ENCODE measurements around the gene BUB1B.

Gene BUB1B

DNA sequence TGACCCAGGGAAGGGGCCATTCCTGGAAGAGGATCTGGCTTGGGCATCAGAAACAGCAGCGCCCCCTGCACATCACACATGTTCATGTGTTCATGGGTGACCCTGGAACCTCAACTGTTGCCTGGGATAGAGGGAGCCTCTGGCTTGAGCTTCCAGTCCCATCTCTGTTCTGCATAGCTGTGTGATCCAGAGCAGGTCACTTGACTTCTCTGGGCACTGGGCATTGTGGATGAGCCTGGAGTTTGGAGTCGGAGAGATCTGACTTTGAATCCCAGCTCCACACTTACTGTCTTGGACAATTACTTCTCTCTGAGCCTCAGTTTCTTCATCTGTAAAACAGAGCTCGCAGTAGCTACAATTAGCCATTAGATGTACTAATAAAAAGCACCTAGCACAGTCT, 93.6 kb downstream of the BUB1B start:
- DNase-seq (ENCODE audit: low read depth in 3 of 3), result no peak

DNA sequence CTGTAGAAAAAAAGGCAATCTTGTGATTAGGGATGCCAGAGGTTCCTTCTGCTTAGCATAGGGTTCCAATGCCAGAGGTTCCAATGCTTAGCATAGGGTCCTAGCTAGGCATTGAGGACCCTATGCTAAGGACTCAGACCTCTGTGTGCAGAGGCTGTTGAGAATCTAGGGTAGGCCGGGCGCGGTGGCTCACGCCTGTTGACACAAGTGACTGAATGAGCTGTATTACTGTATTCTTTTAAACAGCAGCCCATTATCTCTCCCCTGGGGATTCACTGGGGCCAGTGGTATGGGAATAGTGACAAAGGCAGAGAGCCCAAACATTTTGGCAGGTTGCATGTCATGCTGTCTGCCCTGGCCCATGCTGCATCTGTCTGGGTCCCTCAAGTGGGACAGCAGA, 94.2 kb downstream of the BUB1B start:
- no peak for DNase-seq (ENCODE audit: low read depth in 3 of 3)

DNA sequence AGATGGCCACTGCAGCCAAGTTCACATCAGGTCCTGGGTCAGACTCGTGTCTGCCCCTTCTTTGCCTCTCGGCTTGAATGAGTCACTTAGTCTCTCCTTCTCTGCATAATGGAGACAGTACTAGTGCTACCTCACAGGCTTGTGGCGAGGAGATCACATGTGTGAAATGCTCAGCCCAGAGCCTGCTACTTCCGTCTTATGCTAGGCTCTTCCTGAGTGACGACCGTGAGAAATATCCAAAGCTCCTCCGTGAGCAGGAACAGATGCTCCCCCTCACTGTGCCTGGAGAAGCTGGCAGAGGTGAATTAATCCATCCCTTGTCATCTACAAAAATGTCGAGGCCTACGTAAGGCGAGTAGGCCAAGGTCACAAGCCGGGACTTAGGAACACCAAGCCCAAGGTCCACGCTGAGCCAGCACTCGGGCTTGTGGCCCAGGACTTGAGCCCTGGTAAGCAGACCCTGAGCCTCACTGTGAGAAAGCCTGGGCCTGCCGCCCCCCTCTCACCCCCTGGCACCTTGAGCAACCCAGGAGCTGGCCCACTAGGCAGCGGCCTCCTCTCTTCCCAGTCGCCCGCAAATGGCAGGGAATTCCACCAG, 95.9 kb downstream of the BUB1B start:
- no peak for DNase-seq (ENCODE audit: low read depth in 3 of 3)

GRCh38 chr15:40257656-40258450, 97.0 kb downstream of the BUB1B start:
- DNase-seq (ENCODE audit: low read depth in 3 of 3), result no peak

- DNase-seq (ENCODE audit: low read depth in 3 of 3), result no peak
These were observed 97.7 kb downstream of the BUB1B start for GRCh38 chr15:40258544-40258943.

DNA sequence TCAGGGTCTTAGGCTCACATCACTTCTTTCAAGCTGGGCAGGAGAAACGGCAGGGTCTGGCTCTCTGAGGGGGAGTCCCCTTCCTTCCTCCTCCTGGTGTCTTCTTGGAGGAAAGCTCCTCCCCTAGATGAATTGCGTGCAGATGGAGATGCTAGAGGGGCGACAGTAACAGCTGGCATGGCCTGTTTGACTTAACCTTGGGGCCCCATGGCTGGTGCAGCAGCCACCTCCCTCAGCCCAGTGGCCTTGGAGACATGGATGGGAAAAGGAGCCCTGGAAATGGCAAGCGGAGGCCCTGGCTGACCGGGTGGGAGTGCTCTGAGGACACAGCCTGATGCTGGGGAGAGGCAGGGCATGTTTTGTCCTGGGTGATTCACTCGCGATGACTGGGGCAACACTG, 98.2 kb downstream of the BUB1B start:
- no peak for DNase-seq (ENCODE audit: low read depth in 3 of 3)

GRCh38 chr15:40263024-40263754, 102.3 kb downstream of the BUB1B start:
- DNase-seq (ENCODE audit: low read depth in 3 of 3), result no peak

DNA sequence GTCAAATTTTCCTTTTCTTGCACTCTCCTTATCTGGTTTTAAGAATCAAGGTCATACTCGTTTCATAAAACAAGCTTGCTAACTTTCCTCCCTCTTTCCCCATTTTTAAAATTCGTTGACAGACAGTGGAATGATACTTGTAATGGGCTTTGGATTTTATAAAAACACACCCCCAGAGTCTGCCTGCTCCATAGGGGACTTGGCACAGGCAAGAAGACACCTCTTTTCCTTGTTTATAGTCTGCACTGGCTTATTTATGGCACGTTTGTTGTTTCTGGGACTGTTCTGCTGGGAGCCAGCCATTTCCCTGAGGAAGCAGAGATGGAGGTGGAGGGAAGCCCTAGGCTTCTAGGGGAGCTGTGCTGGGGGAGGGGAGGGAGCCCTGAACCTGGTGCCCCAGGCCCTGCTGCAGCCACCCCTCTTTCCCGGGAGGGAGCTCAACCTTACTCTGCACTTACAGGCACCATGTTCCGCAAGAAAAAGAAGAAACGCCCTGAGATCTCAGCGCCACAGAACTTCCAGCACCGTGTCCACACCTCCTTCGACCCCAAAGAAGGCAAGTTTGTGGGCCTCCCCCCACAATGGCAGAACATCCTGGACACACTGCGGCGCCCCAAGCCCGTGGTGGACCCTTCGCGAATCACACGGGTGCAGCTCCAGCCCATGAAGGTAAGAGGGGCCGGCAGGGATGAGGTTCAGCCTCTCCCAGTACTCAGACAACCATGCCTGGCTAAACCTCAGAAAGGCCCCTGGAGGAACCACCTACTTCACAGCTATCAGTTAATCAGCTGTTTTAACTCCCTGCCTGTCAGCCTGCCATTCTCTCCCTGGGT, 103.7 kb downstream of the BUB1B start:
- no peak for DNase-seq (ENCODE audit: low read depth in 3 of 3)

DNA sequence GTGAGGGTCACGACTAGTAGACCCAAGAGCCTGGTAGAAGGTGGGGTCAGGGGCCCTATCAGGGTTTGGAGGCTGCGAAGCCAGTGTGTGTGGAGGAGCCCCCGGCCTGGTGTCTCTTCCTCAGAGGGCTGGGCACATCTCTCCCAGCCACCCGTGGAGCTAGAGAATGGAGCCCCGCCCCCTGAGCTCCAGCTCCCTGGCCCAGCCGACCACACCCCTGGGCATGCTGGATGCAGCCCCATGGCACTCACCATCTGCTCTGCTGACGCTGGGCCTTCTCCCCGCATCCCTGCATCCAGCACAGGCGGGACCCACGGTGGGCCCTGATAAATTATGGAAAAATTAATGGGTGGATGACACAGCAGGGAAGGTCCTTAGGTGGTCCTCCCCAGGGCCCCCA, 104.5 kb downstream of the BUB1B start:
- no peak for DNase-seq (ENCODE audit: low read depth in 3 of 3)

- DNase-seq (ENCODE audit: low read depth in 3 of 3), result no peak
These were observed 105.0 kb downstream of the BUB1B start for GRCh38 chr15:40265875-40266274.

DNA sequence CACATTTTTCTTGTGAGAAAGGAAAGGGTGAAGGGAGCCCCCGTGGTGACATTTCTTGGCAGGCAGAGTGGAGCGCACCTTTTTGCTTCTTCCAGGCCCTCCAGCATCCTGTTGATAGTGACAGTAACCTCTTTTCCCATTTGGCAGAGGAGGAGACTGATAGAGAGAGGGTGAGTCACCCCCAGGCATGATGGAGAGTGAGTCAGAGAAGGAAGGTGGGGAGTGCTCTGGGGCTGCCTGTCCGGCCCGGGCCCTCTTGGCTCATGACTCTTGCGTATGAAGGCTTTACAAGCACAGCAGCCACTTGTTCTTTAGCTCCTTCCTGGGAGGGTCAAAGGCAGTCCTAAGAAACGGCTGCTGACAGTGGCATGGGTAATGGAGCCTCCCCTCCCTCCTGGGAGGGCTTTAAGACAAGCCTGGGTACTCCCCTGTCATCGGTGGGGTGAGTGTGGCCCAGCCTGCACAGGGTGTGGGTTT, 106.0 kb downstream of the BUB1B start:
- DNase-seq (ENCODE audit: low read depth in 3 of 3), result no peak

DNA sequence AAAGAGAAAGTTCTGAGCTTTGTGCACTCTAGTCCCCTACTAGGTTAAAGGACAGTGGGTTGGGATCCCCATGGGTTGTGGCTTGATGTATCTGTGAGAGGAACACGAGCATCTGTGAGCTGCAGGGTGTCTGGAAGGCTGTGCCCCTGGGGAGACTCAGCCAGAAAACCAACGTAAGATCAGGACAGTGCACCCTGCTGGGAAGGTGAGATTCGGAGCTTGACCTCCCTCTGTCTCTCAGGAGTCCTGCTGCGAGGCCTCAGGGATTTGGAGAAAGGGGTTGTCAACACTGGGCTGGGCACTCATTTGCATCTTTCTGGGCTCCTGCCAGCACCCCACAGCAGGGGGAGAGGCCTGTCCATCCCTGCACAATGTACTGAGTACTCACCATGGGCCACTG, 106.8 kb downstream of the BUB1B start:
- no peak for DNase-seq (ENCODE audit: low read depth in 3 of 3)

DNA sequence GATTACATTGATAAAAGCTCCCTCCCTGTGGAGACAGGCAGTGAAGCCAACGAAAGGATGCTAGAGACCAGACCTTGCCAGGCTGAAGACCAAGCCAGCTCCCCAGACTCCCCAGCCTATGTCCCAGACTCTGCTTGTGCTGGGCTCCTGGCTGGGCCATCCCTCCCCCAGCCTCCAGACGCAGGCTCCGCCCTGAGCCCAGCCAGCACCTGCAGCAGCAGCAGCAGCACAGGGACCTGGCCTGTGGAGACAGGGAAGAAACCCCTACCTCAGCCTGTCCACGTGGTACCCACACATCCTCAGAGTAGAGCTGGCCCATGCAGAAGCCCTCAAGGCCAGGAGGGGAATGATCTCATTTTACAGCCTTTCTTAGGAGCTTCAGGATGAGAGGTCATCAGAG, 108.7 kb downstream of the BUB1B start:
- no peak for DNase-seq (ENCODE audit: low read depth in 3 of 3)

DNA sequence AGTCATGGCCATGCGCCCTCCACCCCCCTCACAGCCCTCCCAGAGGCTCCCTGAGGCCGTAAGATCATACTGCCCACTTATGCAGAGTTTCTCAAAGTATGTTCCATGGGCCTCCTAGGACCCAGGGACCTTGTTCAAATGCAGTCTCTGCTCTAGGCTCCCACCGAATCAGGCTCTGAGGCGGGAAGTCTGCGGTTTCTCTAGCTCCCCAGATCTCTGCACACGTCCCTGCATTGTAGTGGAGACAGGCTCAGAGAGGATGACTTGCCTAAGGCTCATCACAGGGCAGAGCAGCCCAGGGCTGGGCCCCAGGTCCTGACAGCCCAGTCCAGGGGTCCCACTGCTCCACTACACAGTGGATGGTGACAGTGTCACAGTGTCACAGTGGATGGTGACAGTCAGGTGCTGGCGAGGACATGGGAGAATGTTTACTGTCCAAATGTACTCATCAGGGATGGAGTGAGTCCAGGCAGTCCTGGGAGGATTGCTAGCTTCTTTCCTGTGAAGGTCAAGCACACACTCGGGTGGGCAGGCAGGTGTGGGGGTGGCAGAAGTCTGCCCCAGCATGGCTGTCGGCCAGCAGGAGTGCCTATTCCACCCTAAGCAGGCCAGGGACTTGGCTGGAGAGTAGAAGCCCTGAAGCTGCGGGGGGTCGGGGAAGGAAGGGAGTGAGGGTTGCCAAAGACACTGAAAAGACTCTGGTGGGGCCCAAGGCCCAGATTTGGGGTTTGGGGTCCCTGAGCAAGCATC, 109.6 kb downstream of the BUB1B start:
- DNase-seq (ENCODE audit: low read depth in 3 of 3), result no peak
